ENCODE measurements around the gene APP. TPM values are rescaled to one million over a fixed set of nuclear protein-coding genes. Genes with fewer than 3 reads are reported as not detected.

The APP gene
- total RNA-seq, 2 experiments from 2014 or later: 0.55 TPM; not detected in 1

- DNase-seq (ENCODE audit: low spot score): no peak
- CTCF ChIA-PET (ENCODE audit: unreplicated experiment): no interaction called here
- Histone ChIP-seq H3K4me2 (ENCODE audit: low read length) (no peak overlapping the region), H3K4me1 (ENCODE audit: insufficient read depth, low read length, poor library complexity, severe bottlenecking) (no peaks in the 10 kb centered on the region), H3K4me3 (ENCODE audit: low read depth, low read length, poor library complexity, severe bottlenecking) (no peak overlapping the region), H4K20me1 (ENCODE audit: insufficient read depth, low read length) (no peaks in the 10 kb centered on the region), H3K79me2 (ENCODE audit: insufficient read depth, low read depth, low read length) (no peaks in the 10 kb centered on the region), H2AFZ (ENCODE audit: low read length) (no peak overlapping the region), H3K36me3 (ENCODE audit: insufficient read depth, low read length) (no peaks in the 10 kb centered on the region), H3K9me3 (ENCODE audit: low read length) (no peaks in the 10 kb centered on the region), H3K9me2 (ENCODE audit: insufficient read depth, low read length) (no peaks in the 10 kb centered on the region), H3K27ac (ENCODE audit: low read depth, low read length, poor library complexity, severe bottlenecking) (no peak overlapping the region)
- POLR2A ChIA-PET: interaction anchor here (0.6 kb wide), 1 partner anchor 19 kb away, joined by 3 read pairs; no protein-coding TSS in a partner anchor
- no TSS peak for BruUV-seq (replicated peaks)
- intact Hi-C loops (cut with micrococcal nuclease; ENCODE audit: unreplicated experiment): no loop called here
- TF ChIP-seq, protein P1, sequence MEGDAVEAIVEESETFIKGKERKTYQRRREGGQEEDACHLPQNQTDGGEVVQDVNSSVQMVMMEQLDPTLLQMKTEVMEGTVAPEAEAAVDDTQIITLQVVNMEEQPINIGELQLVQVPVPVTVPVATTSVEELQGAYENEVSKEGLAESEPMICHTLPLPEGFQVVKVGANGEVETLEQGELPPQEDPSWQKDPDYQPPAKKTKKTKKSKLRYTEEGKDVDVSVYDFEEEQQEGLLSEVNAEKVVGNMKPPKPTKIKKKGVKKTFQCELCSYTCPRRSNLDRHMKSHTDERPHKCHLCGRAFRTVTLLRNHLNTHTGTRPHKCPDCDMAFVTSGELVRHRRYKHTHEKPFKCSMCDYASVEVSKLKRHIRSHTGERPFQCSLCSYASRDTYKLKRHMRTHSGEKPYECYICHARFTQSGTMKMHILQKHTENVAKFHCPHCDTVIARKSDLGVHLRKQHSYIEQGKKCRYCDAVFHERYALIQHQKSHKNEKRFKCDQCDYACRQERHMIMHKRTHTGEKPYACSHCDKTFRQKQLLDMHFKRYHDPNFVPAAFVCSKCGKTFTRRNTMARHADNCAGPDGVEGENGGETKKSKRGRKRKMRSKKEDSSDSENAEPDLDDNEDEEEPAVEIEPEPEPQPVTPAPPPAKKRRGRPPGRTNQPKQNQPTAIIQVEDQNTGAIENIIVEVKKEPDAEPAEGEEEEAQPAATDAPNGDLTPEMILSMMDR (conservative IDR thresholded peaks at IDR 0.05; ENCODE audit: low read length): no peak
- TF ChIP-seq EZH2phosphoT487 (IDR thresholded peaks at IDR 0.05; ENCODE audit: borderline replicate concordance, low read depth, low read length): no peak
Measured at GRCh38 chr21:26091480-26092018, 79.0 kb downstream of the APP start.

- Histone ChIP-seq H3K27ac (ENCODE audit: low read depth, low read length, poor library complexity, severe bottlenecking) (no peak overlapping the region), H2AFZ (ENCODE audit: low read length) (no peak overlapping the region), H3K4me2 (ENCODE audit: low read length) (no peak overlapping the region), H3K4me1 (ENCODE audit: insufficient read depth, low read length, poor library complexity, severe bottlenecking) (no peaks in the 10 kb centered on the region), H3K9me2 (ENCODE audit: insufficient read depth, low read length) (no peaks in the 10 kb centered on the region), H3K79me2 (ENCODE audit: insufficient read depth, low read depth, low read length) (no peaks in the 10 kb centered on the region), H4K20me1 (ENCODE audit: insufficient read depth, low read length) (no peaks in the 10 kb centered on the region), H3K4me3 (ENCODE audit: low read depth, low read length, poor library complexity, severe bottlenecking) (no peak overlapping the region), H3K36me3 (ENCODE audit: insufficient read depth, low read length) (no peaks in the 10 kb centered on the region), H3K9me3 (ENCODE audit: low read length) (no peaks in the 10 kb centered on the region)
- no TSS peak for BruUV-seq (replicated peaks)
- POLR2A ChIA-PET: no interaction called here
- intact Hi-C loops (cut with micrococcal nuclease; ENCODE audit: unreplicated experiment): no loop called here
- no peak for TF ChIP-seq EZH2phosphoT487 (IDR thresholded peaks at IDR 0.05; ENCODE audit: borderline replicate concordance, low read depth, low read length)
- TF ChIP-seq, protein P1 (conservative IDR thresholded peaks at IDR 0.05; ENCODE audit: low read length): no peak
- CTCF ChIA-PET (ENCODE audit: unreplicated experiment): no interaction called here
- DNase-seq (ENCODE audit: low spot score): no peak
Measured at GRCh38 chr21:26089730-26090129, 80.8 kb downstream of the APP start.

- CTCF ChIA-PET (ENCODE audit: unreplicated experiment): no interaction called here
- no peak for TF ChIP-seq EZH2phosphoT487 (IDR thresholded peaks at IDR 0.05; ENCODE audit: borderline replicate concordance, low read depth, low read length)
- TF ChIP-seq, protein P1 (conservative IDR thresholded peaks at IDR 0.05; ENCODE audit: low read length): no peak
- intact Hi-C loops (cut with micrococcal nuclease; ENCODE audit: unreplicated experiment): no loop called here
- H3K4me3 ChIP-seq (ENCODE audit: low read depth, low read length, poor library complexity, severe bottlenecking): no peak overlapping the region
- H3K4me1 ChIP-seq (ENCODE audit: insufficient read depth, low read length, poor library complexity, severe bottlenecking): no peaks in the 10 kb centered on the region
- no peaks in the 10 kb centered on the region for H3K36me3 ChIP-seq (ENCODE audit: insufficient read depth, low read length)
- no peaks in the 10 kb centered on the region for H4K20me1 ChIP-seq (ENCODE audit: insufficient read depth, low read length)
- no peaks in the 10 kb centered on the region for H3K79me2 ChIP-seq (ENCODE audit: insufficient read depth, low read depth, low read length)
- no TSS peak for BruUV-seq (replicated peaks)
- DNase-seq (ENCODE audit: low spot score): no peak
- H3K27ac ChIP-seq (ENCODE audit: low read depth, low read length, poor library complexity, severe bottlenecking): no peak overlapping the region
- no peak overlapping the region for H3K4me2 ChIP-seq (ENCODE audit: low read length)
- H3K9me2 ChIP-seq (ENCODE audit: insufficient read depth, low read length): no peaks in the 10 kb centered on the region
- no peak overlapping the region for H2AFZ ChIP-seq (ENCODE audit: low read length)
- no peaks in the 10 kb centered on the region for H3K9me3 ChIP-seq (ENCODE audit: low read length)
- POLR2A ChIA-PET: no interaction called here
Measured at GRCh38 chr21:26087223-26087918, 83.2 kb downstream of the APP start.
